Neuronal stem cell (in vitro differentiated cells): ENCODE measurements around the gene KLF12.

ENCODE experiments used
- DNase-seq: peaks from one replicate; pipeline ENCODE4 v3.0.0-alpha.2; 2013; ENCODE audit warnings: low spot score
- H2AFZ ChIP-seq: one replicate; pipeline ENCODE4 v1.6.1; 2013; ENCODE audit warnings: mild to moderate bottlenecking, low read length, inconsistent platforms
- H2AK5ac ChIP-seq: 2 replicates; pipeline ENCODE4 v1.6.1; 2013; ENCODE audit warnings: low read depth, mild to moderate bottlenecking, inconsistent platforms, low read length, moderate library complexity, mixed read lengths
- H2BK120ac ChIP-seq: 2 replicates; pipeline ENCODE4 v1.6.1; 2013; ENCODE audit warnings: low read depth, mild to moderate bottlenecking, inconsistent platforms, low read length, moderate library complexity, mixed read lengths
- H2BK12ac ChIP-seq: one replicate; pipeline ENCODE4 v1.6.1; 2013; ENCODE audit warnings: low read length, inconsistent platforms
- H2BK15ac ChIP-seq: 2 replicates; pipeline ENCODE4 v1.6.1; 2013; ENCODE audit warnings: mild to moderate bottlenecking, low read length, inconsistent platforms, mixed read lengths
- H2BK5ac ChIP-seq: one replicate; pipeline ENCODE4 v1.6.1; 2013; ENCODE audit warnings: inconsistent platforms, mild to moderate bottlenecking, low read length, moderate library complexity
- H3K14ac ChIP-seq: one replicate; pipeline ENCODE4 v1.6.1; 2013; ENCODE audit warnings: low read length, inconsistent platforms
- H3K18ac ChIP-seq: 2 replicates; pipeline ENCODE4 v1.6.1; 2013; ENCODE audit warnings: low read length, inconsistent platforms
- H3K23ac ChIP-seq: 2 replicates; pipeline ENCODE4 v1.6.1; 2013; ENCODE audit warnings: low read depth, mild to moderate bottlenecking, mixed read lengths, low read length, inconsistent platforms; ENCODE audit not compliant: poor library complexity
- H3K27ac ChIP-seq: replicated peaks from 3 replicates; pipeline ENCODE4 v1.5.1; 2013; ENCODE audit warnings: low read length, inconsistent platforms
- H3K27me3 ChIP-seq, 3 experiments: 2 replicates each; pipeline ENCODE4 v1.6.1; 2013; ENCODE audit warnings: low read length in 3 of 3, mild to moderate bottlenecking in 2 of 3, inconsistent platforms in 1 of 3, low read depth in 1 of 3, mixed read lengths in 1 of 3, moderate library complexity in 1 of 3; ENCODE audit not compliant: control insufficient read depth in 3 of 3, insufficient read depth in 3 of 3
- H3K36me3 ChIP-seq, 2 donors: replicated peaks in 1 of 2; 2 replicates each; pipeline ENCODE4 v1.6.1; 2013; ENCODE audit warnings: low read length in 2 of 2; ENCODE audit not compliant: control insufficient read depth in 2 of 2, insufficient read depth in 2 of 2
- H3K4ac ChIP-seq: 2 replicates; pipeline ENCODE4 v1.6.1; 2013; ENCODE audit warnings: inconsistent platforms, mild to moderate bottlenecking, low read length, moderate library complexity
- H3K4me1 ChIP-seq, 2 donors: 1 replicate in 1 of 2; 2 replicates in 1 of 2; pipeline ENCODE4 v1.6.1; 2013; ENCODE audit warnings: low read length in 2 of 2, low read depth in 1 of 2; ENCODE audit not compliant: control insufficient read depth in 2 of 2, insufficient read depth in 1 of 2
- H3K4me2 ChIP-seq: one replicate; pipeline ENCODE4 v1.6.1; 2013; ENCODE audit warnings: mild to moderate bottlenecking, low read length, inconsistent platforms; ENCODE audit not compliant: insufficient read depth, poor library complexity, severe bottlenecking
- H3K4me3 ChIP-seq, 2 donors: 2 replicates each; pipeline ENCODE4 v1.5.1; 2013; ENCODE audit warnings: low read length in 2 of 2, mild to moderate bottlenecking in 2 of 2, inconsistent platforms in 1 of 2, moderate library complexity in 1 of 2
- H3K79me1 ChIP-seq: one replicate; pipeline ENCODE4 v1.6.1; 2013; ENCODE audit warnings: low read depth, mild to moderate bottlenecking, inconsistent platforms, low read length, moderate library complexity
- H3K9ac ChIP-seq: one replicate; pipeline ENCODE4 v1.6.1; 2013; ENCODE audit warnings: mild to moderate bottlenecking, low read depth, low read length, inconsistent platforms; ENCODE audit not compliant: poor library complexity
- H3K9me3 ChIP-seq, 2 donors: replicated peaks in 1 of 2; 2 replicates each; pipeline versions ENCODE3 to v1.6.1; 2013; ENCODE audit warnings: low read length in 2 of 2, mild to moderate bottlenecking in 2 of 2, inconsistent platforms in 1 of 2, low read depth in 1 of 2, mixed read lengths in 1 of 2, moderate library complexity in 1 of 2; ENCODE audit not compliant: control insufficient read depth in 2 of 2, insufficient read depth in 1 of 2
- H4K8ac ChIP-seq: one replicate; pipeline ENCODE4 v1.6.1; 2013; ENCODE audit warnings: low read depth, mild to moderate bottlenecking, inconsistent platforms, low read length, moderate library complexity
- H4K91ac ChIP-seq: one replicate; pipeline ENCODE4 v1.6.1; 2013; ENCODE audit warnings: low read length, low read depth, mild to moderate bottlenecking, inconsistent platforms; ENCODE audit not compliant: poor library complexity
- WGBS, 2 donors: extraction: QIAGEN DNeasy Blood & Tissue Kit; methylation state at CpG; one replicate each; pipeline ENCODE4 v1.1.7; 2013; ENCODE audit warnings: missing lambda C conversion rate in 2 of 2, mixed read lengths in 1 of 2; ENCODE audit not compliant: insufficient read length in 2 of 2, insufficient replicate concordance in 1 of 2; ENCODE audit errors: extremely low coverage in 2 of 2; 5-methylcytosine and 5-hydroxymethylcytosine counted together

Gene KLF12

GRCh38 chr13:74103970-74104555 lies 30.1 kb downstream of the KLF12 start:
- Histone ChIP-seq H3K79me1 (peaks cover 2% of the 10 kb centered on the region), H3K14ac (no peak overlapping the region), H3K36me3 (peaks cover 0 to 3% of the 10 kb centered on the region in 2 donors), H2AK5ac (no peak overlapping the region), H3K9ac (no peak overlapping the region), H4K91ac (no peak overlapping the region), H3K18ac (no peak overlapping the region), H3K27me3 (no peaks in the 10 kb centered on the region), H3K9me3 (peaks cover 2 to 43% of the 10 kb centered on the region in 2 donors), H2BK120ac (no peak overlapping the region), H3K4ac (no peak overlapping the region), H3K23ac (no peak overlapping the region), H2AFZ (no peak overlapping the region), H3K4me1 (no peaks in the 10 kb centered on the region), H3K4me2 (no peak overlapping the region), H3K27ac (no peak overlapping the region), H2BK12ac (no peak overlapping the region), H4K8ac (no peak overlapping the region), H2BK5ac (no peak overlapping the region), H3K4me3 (no peak overlapping the region), H2BK15ac (no peak overlapping the region)
- WGBS, 2 donors = no CpG with 5 or more reads among the region's 3 CpGs
- DNase-seq = no peak

DNA sequence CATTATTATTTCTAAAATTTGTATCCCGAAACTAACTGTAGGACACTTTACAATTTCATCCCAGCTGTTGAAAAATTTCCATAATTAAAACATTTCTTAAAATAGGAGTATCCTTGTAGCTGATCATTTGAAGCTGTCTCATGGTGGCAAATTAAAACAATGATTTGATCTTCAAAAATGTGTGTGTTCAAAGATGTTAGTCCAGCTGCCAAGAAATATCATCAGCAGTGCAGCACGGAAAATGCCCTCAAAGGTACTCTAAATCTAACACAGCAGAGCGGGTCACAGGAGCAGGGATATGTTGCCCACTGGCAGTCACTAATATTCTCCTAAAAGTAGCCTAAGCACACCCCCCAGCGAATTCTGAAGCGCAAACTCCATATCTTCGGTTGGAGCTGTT lies 31.0 kb downstream of the KLF12 start:
- Histone ChIP-seq H3K18ac (no peak overlapping the region), H3K4me3 (no peak overlapping the region)
- no CpG with 5 or more reads among the region's 6 CpGs for WGBS, 2 donors

GRCh38 chr13:74102691-74103090 lies 31.5 kb downstream of the KLF12 start:
- Histone ChIP-seq H3K14ac (no peak overlapping the region), H3K79me1 (peaks cover 2% of the 10 kb centered on the region), H3K4me1 (no peaks in the 10 kb centered on the region), H2BK5ac (no peak overlapping the region), H3K9ac (no peak overlapping the region), H3K27ac (no peak overlapping the region), H3K4me3 (no peak overlapping the region), H3K4ac (no peak overlapping the region), H3K27me3 (no peaks in the 10 kb centered on the region), H3K9me3 (peaks cover 2 to 37% of the 10 kb centered on the region in 2 donors), H3K18ac (no peak overlapping the region), H3K36me3 (peaks cover 0 to 3% of the 10 kb centered on the region in 2 donors), H2BK12ac (no peak overlapping the region), H4K8ac (no peak overlapping the region), H2AK5ac (no peak overlapping the region), H2AFZ (no peak overlapping the region), H4K91ac (no peak overlapping the region), H2BK15ac (no peak overlapping the region), H3K4me2 (no peak overlapping the region), H3K23ac (no peak overlapping the region), H2BK120ac (no peak overlapping the region)
- DNase-seq = no peak
- WGBS, 2 donors = no CpG with 5 or more reads among the region's 1 CpG

More for the DNA sequence above, 31.0 kb downstream of the KLF12 start:
- Histone ChIP-seq H4K8ac (no peak overlapping the region), H3K23ac (no peak overlapping the region), H2BK120ac (no peak overlapping the region), H3K27me3 (no peaks in the 10 kb centered on the region), H3K36me3 (peaks cover 0 to 3% of the 10 kb centered on the region in 2 donors), H2AFZ (no peak overlapping the region), H3K4me2 (no peak overlapping the region), H2AK5ac (no peak overlapping the region), H2BK5ac (no peak overlapping the region), H2BK15ac (no peak overlapping the region), H3K27ac (no peak overlapping the region), H3K4me1 (no peaks in the 10 kb centered on the region), H3K4ac (no peak overlapping the region), H3K79me1 (peaks cover 2% of the 10 kb centered on the region), H3K9ac (no peak overlapping the region), H3K9me3 (peaks cover 2 to 41% of the 10 kb centered on the region in 2 donors), H4K91ac (no peak overlapping the region), H2BK12ac (no peak overlapping the region), H3K14ac (no peak overlapping the region)
- DNase-seq = no peak

DNA sequence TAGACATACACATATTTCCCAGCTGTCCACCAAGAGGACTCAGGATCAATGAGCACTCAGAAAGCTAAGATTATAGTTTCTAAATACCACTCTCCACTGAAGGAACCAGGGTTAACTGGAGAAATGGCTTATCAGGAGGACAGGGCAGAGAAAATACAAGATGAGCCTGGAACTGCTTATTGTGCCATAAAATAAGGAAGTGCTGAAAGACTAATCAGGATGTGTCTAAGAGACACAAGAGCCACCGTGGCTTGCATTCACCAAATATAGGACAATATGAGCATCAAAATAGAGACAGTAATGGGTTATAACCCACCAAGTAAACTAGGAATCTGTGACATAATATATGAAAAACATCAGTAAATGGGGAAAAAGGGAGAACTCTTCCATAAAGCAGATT lies 32.8 kb downstream of the KLF12 start:
- Histone ChIP-seq H2BK15ac (no peak overlapping the region), H2AFZ (no peak overlapping the region), H3K18ac (no peak overlapping the region), H3K23ac (no peak overlapping the region), H3K4me1 (no peaks in the 10 kb centered on the region), H2AK5ac (no peak overlapping the region), H3K27me3 (no peaks in the 10 kb centered on the region), H3K27ac (no peak overlapping the region), H2BK5ac (no peak overlapping the region), H3K14ac (no peak overlapping the region), H3K79me1 (peaks cover 2% of the 10 kb centered on the region), H3K9me3 (peaks cover 2 to 27% of the 10 kb centered on the region in 2 donors), H3K4me2 (no peak overlapping the region), H2BK120ac (no peak overlapping the region), H3K4me3 (no peak overlapping the region), H4K91ac (no peak overlapping the region), H3K36me3 (no peaks in the 10 kb centered on the region), H3K9ac (no peak overlapping the region), H4K8ac (no peak overlapping the region), H3K4ac (no peak overlapping the region), H2BK12ac (no peak overlapping the region)
- no peak for DNase-seq
- WGBS, 2 donors = no CpG with 5 or more reads among the region's 1 CpG
